HG03521 (cell line): ENCODE results near the gene SLC2A6.

Source experiments
- ATAC-seq: cut with Tn5 transposase; IDR thresholded peaks from one replicate; pipeline ENCODE4 v1.9.1; 2021; ENCODE audit warnings: mild to moderate bottlenecking, moderate library complexity; ENCODE audit not compliant: unreplicated experiment

Gene SLC2A6

GRCh38 chr9:133496861-133497842 is 18.3 kb upstream of the SLC2A6 start:
- no peak for ATAC-seq

GRCh38 chr9:133495327-133496293 is 16.7 kb upstream of the SLC2A6 start:
- ATAC-seq: no peak

- no peak for ATAC-seq
Measured at GRCh38 chr9:133494636-133495326, 15.9 kb upstream of the SLC2A6 start.

GRCh38 chr9:133493845-133494540 is 15.1 kb upstream of the SLC2A6 start:
- ATAC-seq: no peak

GRCh38 chr9:133493428-133493827 is 14.5 kb upstream of the SLC2A6 start:
- no peak for ATAC-seq

- ATAC-seq: no peak
Measured at GRCh38 chr9:133492061-133493021, 13.4 kb upstream of the SLC2A6 start.

- no peak for ATAC-seq
Measured at GRCh38 chr9:133491656-133491925, 12.7 kb upstream of the SLC2A6 start.

GRCh38 chr9:133490865-133491655 is 12.2 kb upstream of the SLC2A6 start:
- no peak for ATAC-seq

GRCh38 chr9:133490201-133490681 is 11.3 kb upstream of the SLC2A6 start:
- no peak for ATAC-seq

GRCh38 chr9:133489253-133490190 is 10.6 kb upstream of the SLC2A6 start:
- ATAC-seq: no peak

GRCh38 chr9:133488686-133489252 is 9.9 kb upstream of the SLC2A6 start:
- ATAC-seq: no peak

- no peak for ATAC-seq
Measured at GRCh38 chr9:133487331-133487725, 8.4 kb upstream of the SLC2A6 start.

GRCh38 chr9:133485531-133486260 is 6.8 kb upstream of the SLC2A6 start:
- peak; percentile 21 for ATAC-seq

GRCh38 chr9:133484671-133485437 is 6.0 kb upstream of the SLC2A6 start:
- ATAC-seq: no peak

GRCh38 chr9:133483611-133484010 is 4.7 kb upstream of the SLC2A6 start:
- no peak for ATAC-seq
